H9 (cell line): Measurements from ENCODE around the gene SEPTIN12. TPM values are rescaled to one million over a fixed set of nuclear protein-coding genes. Genes with fewer than 3 reads are reported as not detected.

Source experiments
- DNase-seq: peaks from one replicate; pipeline ENCODE4 v3.0.0-alpha.2; 2017
- H2AFZ ChIP-seq: one replicate; pipeline ENCODE4 v1.6.1; 2013; ENCODE audit warnings: mild to moderate bottlenecking, low read length, control low read depth, moderate library complexity
- H2AK5ac ChIP-seq: 2 replicates; pipeline ENCODE4 v1.6.1; 2013; ENCODE audit warnings: low read length, control low read depth, mixed read lengths; ENCODE audit not compliant: insufficient read length
- H2BK120ac ChIP-seq: one replicate; pipeline ENCODE4 v1.6.1; 2013; ENCODE audit warnings: low read depth, mild to moderate bottlenecking, low read length, control low read depth, inconsistent platforms; ENCODE audit not compliant: poor library complexity, severe bottlenecking
- H2BK12ac ChIP-seq: 2 replicates; pipeline ENCODE4 v1.6.1; 2013; ENCODE audit warnings: low read length, control low read depth, mixed read lengths, low read depth; ENCODE audit not compliant: insufficient read length
- H2BK15ac ChIP-seq: 2 replicates; pipeline ENCODE4 v1.6.1; 2013; ENCODE audit warnings: low read depth, low read length, control low read depth
- H2BK20ac ChIP-seq: one replicate; pipeline ENCODE4 v1.6.1; 2013; ENCODE audit warnings: low read depth, mild to moderate bottlenecking, low read length, control low read depth, inconsistent platforms; ENCODE audit not compliant: poor library complexity, severe bottlenecking
- H2BK5ac ChIP-seq: 2 replicates; pipeline ENCODE4 v1.6.1; 2013; ENCODE audit warnings: low read length, control low read depth, mixed read lengths; ENCODE audit not compliant: insufficient read length
- H3K14ac ChIP-seq: 2 replicates; pipeline ENCODE4 v1.6.1; 2013; ENCODE audit warnings: low read length, control low read depth; ENCODE audit not compliant: insufficient read depth
- H3K18ac ChIP-seq: 2 replicates; pipeline ENCODE4 v1.6.1; 2013; ENCODE audit warnings: low read depth, mild to moderate bottlenecking, mixed read lengths, low read length, control low read depth; ENCODE audit not compliant: insufficient read length
- H3K23ac ChIP-seq: 2 replicates; pipeline ENCODE4 v1.6.1; 2013; ENCODE audit warnings: low read length, control low read depth, mixed read lengths, low read depth; ENCODE audit not compliant: insufficient read length
- H3K23me2 ChIP-seq: 2 replicates; pipeline ENCODE4 v1.6.1; 2013; ENCODE audit warnings: low read depth, mild to moderate bottlenecking, mixed read lengths, low read length, control low read depth; ENCODE audit not compliant: insufficient read length, poor library complexity, severe bottlenecking
- H3K27ac ChIP-seq: 2 replicates; pipeline ENCODE4 v1.5.1; 2013; ENCODE audit warnings: low read length, control low read depth, mixed read lengths, low read depth; ENCODE audit not compliant: insufficient read length
- H3K27me3 ChIP-seq: 2 replicates; pipeline ENCODE4 v1.6.1; 2013; ENCODE audit warnings: low read length, control low read depth, inconsistent platforms; ENCODE audit not compliant: insufficient read depth
- H3K4ac ChIP-seq: 2 replicates; pipeline ENCODE4 v1.6.1; 2013; ENCODE audit warnings: low read depth, mild to moderate bottlenecking, control low read depth, inconsistent platforms, low read length, moderate library complexity
- H3K4me1 ChIP-seq: 2 replicates; pipeline ENCODE4 v1.6.1; 2013; ENCODE audit warnings: low read length, control low read depth, inconsistent platforms; ENCODE audit not compliant: insufficient read depth
- H3K4me2 ChIP-seq: 2 replicates; pipeline ENCODE4 v1.6.1; 2013; ENCODE audit warnings: low read length, control low read depth, mixed read lengths; ENCODE audit not compliant: insufficient read length, insufficient read depth
- H3K56ac ChIP-seq: 2 replicates; pipeline ENCODE4 v1.6.1; 2013; ENCODE audit warnings: low read depth, mild to moderate bottlenecking, mixed read lengths, low read length, control low read depth; ENCODE audit not compliant: insufficient read length
- H3K79me1 ChIP-seq: 2 replicates; pipeline ENCODE4 v1.6.1; 2013; ENCODE audit warnings: low read depth, mild to moderate bottlenecking, moderate library complexity, low read length, control low read depth, inconsistent platforms; ENCODE audit not compliant: insufficient read depth, poor library complexity, severe bottlenecking
- H3K79me2 ChIP-seq: 2 replicates; pipeline ENCODE4 v1.6.1; 2013; ENCODE audit warnings: low read length, control low read depth, inconsistent platforms; ENCODE audit not compliant: insufficient read depth
- H3K9ac ChIP-seq: 2 replicates; pipeline ENCODE4 v1.6.1; 2013; ENCODE audit warnings: low read length, control low read depth, mixed read lengths; ENCODE audit not compliant: insufficient read length; ENCODE audit errors: extremely low read depth
- H3K9me3 ChIP-seq: one replicate; pipeline ENCODE4 v1.6.1; 2013; ENCODE audit warnings: low read depth, low read length, inconsistent platforms; ENCODE audit not compliant: control insufficient read depth
- H3T11ph ChIP-seq: one replicate; pipeline ENCODE4 v1.6.1; 2013; ENCODE audit warnings: mild to moderate bottlenecking, low read length, control low read depth, inconsistent platforms
- H4K20me1 ChIP-seq: one replicate; pipeline ENCODE4 v1.6.1; 2013; ENCODE audit not compliant: control insufficient read depth, insufficient read length, insufficient read depth
- H4K5ac ChIP-seq: 2 replicates; pipeline ENCODE4 v1.6.1; 2013; ENCODE audit warnings: low read depth, mild to moderate bottlenecking, mixed read lengths, low read length, control low read depth; ENCODE audit not compliant: insufficient read length
- H4K8ac ChIP-seq: replicated peaks from 2 replicates; pipeline ENCODE4 v1.6.1; 2013; ENCODE audit warnings: low read length, control low read depth, mixed read lengths, low read depth; ENCODE audit not compliant: insufficient read length
- H4K91ac ChIP-seq: 2 replicates; pipeline ENCODE4 v1.6.1; 2013; ENCODE audit warnings: low read depth, mild to moderate bottlenecking, moderate library complexity, mixed read lengths, low read length, control low read depth; ENCODE audit not compliant: insufficient read length
- H3K27ac Mint-ChIP-seq, 3 experiments: 2 replicates in 2 of 3; 3 replicates in 1 of 3; pipeline ENCODE4 v1.8.0; 2020 to 2021; ENCODE audit warnings: mixed read lengths in 3 of 3, mild to moderate bottlenecking in 1 of 3, moderate library complexity in 1 of 3
- H3K27me3 Mint-ChIP-seq: 2 replicates; pipeline ENCODE4 v1.8.0; 2021; ENCODE audit warnings: low read depth, mild to moderate bottlenecking, moderate library complexity, mixed read lengths
- H3K36me3 Mint-ChIP-seq, 3 experiments: 2 replicates in 2 of 3; 3 replicates in 1 of 3; pipeline ENCODE4 v1.8.0; 2020 to 2021; ENCODE audit warnings: low read depth in 3 of 3, mixed read lengths in 3 of 3; ENCODE audit not compliant: insufficient read depth in 1 of 3
- H3K4me1 Mint-ChIP-seq, 2 experiments: 2 replicates each; pipeline ENCODE4 v1.8.0; 2020; ENCODE audit warnings: mixed read lengths in 2 of 2
- H3K4me3 Mint-ChIP-seq, 2 experiments: 2 replicates in 1 of 2; 3 replicates in 1 of 2; pipeline ENCODE4 v1.8.0; 2020 to 2021; ENCODE audit warnings: mild to moderate bottlenecking in 2 of 2, mixed read lengths in 2 of 2, moderate library complexity in 1 of 2
- H3K9me3 Mint-ChIP-seq, 2 experiments: 2 replicates in 1 of 2; 3 replicates in 1 of 2; pipeline ENCODE4 v1.8.0; 2020; ENCODE audit warnings: mild to moderate bottlenecking in 2 of 2, mixed read lengths in 2 of 2, moderate library complexity in 1 of 2
- WGBS: extraction: QIAGEN DNeasy Blood & Tissue Kit; methylation state at CpG from one replicate; pipeline ENCODE4 v1.1.7; 2013; ENCODE audit warnings: missing lambda C conversion rate, low lambda C conversion rate, mixed read lengths; ENCODE audit not compliant: insufficient read length; ENCODE audit errors: extremely low coverage; 5-methylcytosine and 5-hydroxymethylcytosine counted together
- total RNA-seq: library from RNA; stranded (reverse); gene quantifications from 2 replicates; pipeline ENCODE4 v1.2.1, GENCODE V29; 2021
- TF ChIP-seq, protein P1 (sequence below): fragments of 200-600 bp; sonication (generic); conservative IDR thresholded peaks from 3 replicates; pipeline ENCODE4 v1.8.0; 2021; ENCODE audit warnings: antibody characterized with exemption, mild to moderate bottlenecking

The SEPTIN12 gene
- total RNA-seq, 1 experiment from 2014 or later, result 0.48 TPM

DNA sequence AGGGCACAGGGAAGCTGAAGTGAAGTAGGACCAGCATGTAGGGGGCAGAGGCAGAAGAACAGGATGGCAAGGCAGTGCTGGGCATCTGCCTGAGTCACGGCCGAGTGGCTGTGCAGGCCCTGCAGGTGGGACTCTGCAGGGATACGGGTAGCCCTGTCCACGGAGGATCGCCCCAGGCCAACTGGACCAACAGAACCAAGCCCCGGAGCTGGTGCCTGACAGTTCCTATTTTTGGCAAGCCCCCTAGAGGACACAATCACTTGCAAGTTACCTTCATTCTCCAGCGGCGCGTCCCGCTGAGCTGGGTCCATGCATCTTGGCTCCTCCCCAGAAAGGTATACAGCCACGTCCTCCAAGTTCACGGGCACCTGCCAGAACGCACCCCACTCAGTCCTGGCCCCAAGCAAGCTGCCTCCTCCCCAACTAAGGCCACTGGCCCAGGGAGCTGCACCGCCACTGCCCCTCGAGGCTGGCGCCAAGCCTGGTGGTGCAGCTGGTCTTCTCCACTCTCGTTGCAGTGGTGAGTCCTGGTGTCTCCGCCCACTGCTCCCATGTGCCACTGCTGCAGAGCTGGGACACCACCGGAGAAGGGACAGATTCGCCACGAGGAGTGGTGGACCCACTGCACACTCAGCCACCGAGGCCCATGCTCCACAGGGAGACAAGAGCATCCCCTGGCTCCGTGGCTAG lies 27.8 kb downstream of the SEPTIN12 start:
- peaks cover 46 to 88% (median 78%) of the 10 kb centered on the region in 3 experiments for H3K36me3 Mint-ChIP-seq
- Histone ChIP-seq H2BK20ac (no peak overlapping the region), H2AFZ (no peak overlapping the region), H3K79me2 (no peaks in the 10 kb centered on the region), H3K79me1 (no peaks in the 10 kb centered on the region), H2BK5ac (no peak overlapping the region), H3K23ac (no peak overlapping the region), H2BK15ac (no peak overlapping the region), H3K4ac (no peak overlapping the region), H4K20me1 (no peaks in the 10 kb centered on the region), H3K27ac (no peak overlapping the region), H3K18ac (no peak overlapping the region), H4K91ac (no peak overlapping the region), H4K8ac (no peak overlapping the region), H3K56ac (no peak overlapping the region), H3K9me3 (no peaks in the 10 kb centered on the region), H3T11ph (no peak overlapping the region), H3K9ac (no peak overlapping the region), H2BK12ac (no peak overlapping the region), H3K4me2 (no peak overlapping the region), H3K27me3 (no peaks in the 10 kb centered on the region), H3K23me2 (no peaks in the 10 kb centered on the region), H4K5ac (no peak overlapping the region), H3K14ac (no peak overlapping the region), H2BK120ac (no peak overlapping the region), H3K4me1 (no peaks in the 10 kb centered on the region), H2AK5ac (no peak overlapping the region)
- no peaks in the 10 kb centered on the region for H3K4me1 Mint-ChIP-seq
- H3K27ac Mint-ChIP-seq, result 0 out of 7 replicates have a peak overlapping the region, but pooled peaks of 1 of the 3 experiments have one; percentile 62
- no peak overlapping the region for H3K4me3 Mint-ChIP-seq
- no peaks in the 10 kb centered on the region for H3K27me3 Mint-ChIP-seq
- TF ChIP-seq, protein P1, sequence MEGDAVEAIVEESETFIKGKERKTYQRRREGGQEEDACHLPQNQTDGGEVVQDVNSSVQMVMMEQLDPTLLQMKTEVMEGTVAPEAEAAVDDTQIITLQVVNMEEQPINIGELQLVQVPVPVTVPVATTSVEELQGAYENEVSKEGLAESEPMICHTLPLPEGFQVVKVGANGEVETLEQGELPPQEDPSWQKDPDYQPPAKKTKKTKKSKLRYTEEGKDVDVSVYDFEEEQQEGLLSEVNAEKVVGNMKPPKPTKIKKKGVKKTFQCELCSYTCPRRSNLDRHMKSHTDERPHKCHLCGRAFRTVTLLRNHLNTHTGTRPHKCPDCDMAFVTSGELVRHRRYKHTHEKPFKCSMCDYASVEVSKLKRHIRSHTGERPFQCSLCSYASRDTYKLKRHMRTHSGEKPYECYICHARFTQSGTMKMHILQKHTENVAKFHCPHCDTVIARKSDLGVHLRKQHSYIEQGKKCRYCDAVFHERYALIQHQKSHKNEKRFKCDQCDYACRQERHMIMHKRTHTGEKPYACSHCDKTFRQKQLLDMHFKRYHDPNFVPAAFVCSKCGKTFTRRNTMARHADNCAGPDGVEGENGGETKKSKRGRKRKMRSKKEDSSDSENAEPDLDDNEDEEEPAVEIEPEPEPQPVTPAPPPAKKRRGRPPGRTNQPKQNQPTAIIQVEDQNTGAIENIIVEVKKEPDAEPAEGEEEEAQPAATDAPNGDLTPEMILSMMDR, result no peak; the same call in 2 of the 3 replicates
- H3K9me3 Mint-ChIP-seq, result peaks cover 7% of the 10 kb centered on the region in 2 experiments; a peak in 3 of 5 replicates
- no peak for DNase-seq
- no CpG with 5 or more reads among the region's 23 CpGs for WGBS
